ENCODE measurements around the gene OSBPL6. TPM values are rescaled to one million over a fixed set of nuclear protein-coding genes. Genes with fewer than 3 reads are reported as not detected.

The OSBPL6 gene
- total and polyA plus RNA-seq, 9 of the 15 experiments (the other 6 are each of a cell fraction or from before 2014, with no cell fraction given) = 3.4 to 12.7 (median 9.3) TPM

DNA sequence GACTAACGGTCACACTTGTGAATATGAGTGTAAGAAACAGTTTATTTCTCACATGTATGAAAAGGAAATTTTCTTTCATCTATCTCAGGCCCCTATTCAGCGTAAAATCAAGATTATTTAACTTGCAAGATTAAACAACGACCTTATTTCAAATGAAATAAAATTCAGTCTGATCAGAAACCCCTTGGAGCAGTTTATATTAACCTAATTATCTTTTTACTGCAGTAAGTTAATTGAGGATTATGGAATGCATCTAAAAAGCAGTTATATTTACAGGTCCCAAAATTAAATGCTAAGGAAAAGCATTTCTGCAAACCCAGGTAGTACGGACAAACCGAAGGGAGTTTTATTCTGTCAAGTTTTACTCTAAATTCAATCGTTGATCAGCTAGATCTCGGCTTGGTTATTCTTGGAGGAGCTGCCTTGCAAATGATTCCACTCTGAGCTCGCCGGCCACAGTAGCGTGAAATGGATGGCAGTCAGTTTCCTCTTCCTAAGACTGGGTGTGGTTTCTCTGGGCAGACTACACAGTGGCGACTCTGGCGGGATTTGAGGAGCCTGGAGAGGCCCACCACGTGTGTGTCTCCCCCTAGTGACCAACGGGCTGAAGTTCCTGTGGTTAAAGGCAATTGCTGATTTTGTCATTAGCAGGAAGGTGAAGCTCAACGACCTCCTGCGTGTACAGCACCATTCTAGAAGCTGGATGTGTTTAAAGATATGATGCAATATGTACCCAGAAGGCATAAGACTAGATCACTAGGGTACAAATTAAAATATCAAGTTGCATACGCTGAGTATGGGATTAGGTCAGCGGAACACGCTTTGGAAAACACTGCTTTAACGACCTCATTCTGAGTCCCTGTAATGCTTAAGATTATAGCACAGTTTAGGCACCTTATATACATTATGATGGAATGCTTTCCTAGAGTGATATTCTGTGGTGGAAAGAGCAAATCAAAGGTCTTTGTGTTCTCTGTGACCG lies 220.2 kb downstream of the OSBPL6 start (continued):
- TF ChIP-seq, protein P1, sequence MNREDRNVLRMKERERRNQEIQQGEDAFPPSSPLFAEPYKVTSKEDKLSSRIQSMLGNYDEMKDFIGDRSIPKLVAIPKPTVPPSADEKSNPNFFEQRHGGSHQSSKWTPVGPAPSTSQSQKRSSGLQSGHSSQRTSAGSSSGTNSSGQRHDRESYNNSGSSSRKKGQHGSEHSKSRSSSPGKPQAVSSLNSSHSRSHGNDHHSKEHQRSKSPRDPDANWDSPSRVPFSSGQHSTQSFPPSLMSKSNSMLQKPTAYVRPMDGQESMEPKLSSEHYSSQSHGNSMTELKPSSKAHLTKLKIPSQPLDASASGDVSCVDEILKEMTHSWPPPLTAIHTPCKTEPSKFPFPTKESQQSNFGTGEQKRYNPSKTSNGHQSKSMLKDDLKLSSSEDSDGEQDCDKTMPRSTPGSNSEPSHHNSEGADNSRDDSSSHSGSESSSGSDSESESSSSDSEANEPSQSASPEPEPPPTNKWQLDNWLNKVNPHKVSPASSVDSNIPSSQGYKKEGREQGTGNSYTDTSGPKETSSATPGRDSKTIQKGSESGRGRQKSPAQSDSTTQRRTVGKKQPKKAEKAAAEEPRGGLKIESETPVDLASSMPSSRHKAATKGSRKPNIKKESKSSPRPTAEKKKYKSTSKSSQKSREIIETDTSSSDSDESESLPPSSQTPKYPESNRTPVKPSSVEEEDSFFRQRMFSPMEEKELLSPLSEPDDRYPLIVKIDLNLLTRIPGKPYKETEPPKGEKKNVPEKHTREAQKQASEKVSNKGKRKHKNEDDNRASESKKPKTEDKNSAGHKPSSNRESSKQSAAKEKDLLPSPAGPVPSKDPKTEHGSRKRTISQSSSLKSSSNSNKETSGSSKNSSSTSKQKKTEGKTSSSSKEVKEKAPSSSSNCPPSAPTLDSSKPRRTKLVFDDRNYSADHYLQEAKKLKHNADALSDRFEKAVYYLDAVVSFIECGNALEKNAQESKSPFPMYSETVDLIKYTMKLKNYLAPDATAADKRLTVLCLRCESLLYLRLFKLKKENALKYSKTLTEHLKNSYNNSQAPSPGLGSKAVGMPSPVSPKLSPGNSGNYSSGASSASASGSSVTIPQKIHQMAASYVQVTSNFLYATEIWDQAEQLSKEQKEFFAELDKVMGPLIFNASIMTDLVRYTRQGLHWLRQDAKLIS (CRISPR knock-in tag; IDR thresholded peaks at IDR 0.05) = no peak; the same call in 1 of the 2 replicates
- TF ChIP-seq ZNF165 (CRISPR knock-in tag; IDR thresholded peaks at IDR 0.05; ENCODE audit: borderline replicate concordance) (no peak), SMAD2 (IDR thresholded peaks at IDR 0.05; ENCODE audit: low read depth, low read length) (no peak), ZBTB17 (CRISPR knock-in tag; IDR thresholded peaks at IDR 0.05) (peak; percentile 62; the same call in 1 of the 2 replicates), CCAR2 (IDR thresholded peaks at IDR 0.05; ENCODE audit: low read depth, low read length) (0 out of 2 replicates have a peak, but pooled peaks have one; percentile 73), TFAM (CRISPR knock-in tag; conservative IDR thresholded peaks at IDR 0.05) (no peak), ZBTB5 (IDR thresholded peaks at IDR 0.05) (no peak), XRCC5 (IDR thresholded peaks at IDR 0.05; ENCODE audit: low read depth, low read length) (peak; percentile 95), ZNF436 (CRISPR knock-in tag; IDR thresholded peaks at IDR 0.05) (no peak), RCOR1 (IDR thresholded peaks at IDR 0.05; ENCODE audit: borderline replicate concordance in 1 of 2, low read depth in 2 of 2, low read length in 2 of 2) (peak; percentile 71 to 92), PRPF4 (IDR thresholded peaks at IDR 0.05; ENCODE audit: insufficient read depth, low read depth, low read length, poor library complexity, severe bottlenecking) (no peak), MYNN (IDR thresholded peaks at IDR 0.05) (peak; percentile 79; the same call in 1 of the 2 replicates), MYNN (CRISPR knock-in tag; IDR thresholded peaks at IDR 0.05) (no peak), HNRNPL (IDR thresholded peaks at IDR 0.05; ENCODE audit: low read depth, low read length) (no peak), JUNB (CRISPR knock-in tag; conservative IDR thresholded peaks at IDR 0.05) (peak; percentile 59; the same call in 1 of the 2 replicates), ZFPM2 (CRISPR knock-in tag; IDR thresholded peaks at IDR 0.05) (no peak)
- TF ChIP-seq, protein P2, sequence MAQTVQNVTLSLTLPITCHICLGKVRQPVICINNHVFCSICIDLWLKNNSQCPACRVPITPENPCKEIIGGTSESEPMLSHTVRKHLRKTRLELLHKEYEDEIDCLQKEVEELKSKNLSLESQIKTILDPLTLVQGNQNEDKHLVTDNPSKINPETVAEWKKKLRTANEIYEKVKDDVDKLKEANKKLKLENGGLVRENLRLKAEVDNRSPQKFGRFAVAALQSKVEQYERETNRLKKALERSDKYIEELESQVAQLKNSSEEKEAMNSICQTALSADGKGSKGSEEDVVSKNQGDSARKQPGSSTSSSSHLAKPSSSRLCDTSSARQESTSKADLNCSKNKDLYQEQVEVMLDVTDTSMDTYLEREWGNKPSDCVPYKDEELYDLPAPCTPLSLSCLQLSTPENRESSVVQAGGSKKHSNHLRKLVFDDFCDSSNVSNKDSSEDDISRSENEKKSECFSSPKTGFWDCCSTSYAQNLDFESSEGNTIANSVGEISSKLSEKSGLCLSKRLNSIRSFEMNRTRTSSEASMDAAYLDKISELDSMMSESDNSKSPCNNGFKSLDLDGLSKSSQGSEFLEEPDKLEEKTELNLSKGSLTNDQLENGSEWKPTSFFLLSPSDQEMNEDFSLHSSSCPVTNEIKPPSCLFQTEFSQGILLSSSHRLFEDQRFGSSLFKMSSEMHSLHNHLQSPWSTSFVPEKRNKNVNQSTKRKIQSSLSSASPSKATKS (CRISPR knock-in tag; IDR thresholded peaks at IDR 0.05) = no peak
- TF ChIP-seq, protein P3, sequence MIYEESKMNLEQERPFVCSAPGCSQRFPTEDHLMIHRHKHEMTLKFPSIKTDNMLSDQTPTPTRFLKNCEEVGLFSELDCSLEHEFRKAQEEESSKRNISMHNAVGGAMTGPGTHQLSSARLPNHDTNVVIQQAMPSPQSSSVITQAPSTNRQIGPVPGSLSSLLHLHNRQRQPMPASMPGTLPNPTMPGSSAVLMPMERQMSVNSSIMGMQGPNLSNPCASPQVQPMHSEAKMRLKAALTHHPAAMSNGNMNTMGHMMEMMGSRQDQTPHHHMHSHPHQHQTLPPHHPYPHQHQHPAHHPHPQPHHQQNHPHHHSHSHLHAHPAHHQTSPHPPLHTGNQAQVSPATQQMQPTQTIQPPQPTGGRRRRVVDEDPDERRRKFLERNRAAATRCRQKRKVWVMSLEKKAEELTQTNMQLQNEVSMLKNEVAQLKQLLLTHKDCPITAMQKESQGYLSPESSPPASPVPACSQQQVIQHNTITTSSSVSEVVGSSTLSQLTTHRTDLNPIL (CRISPR knock-in tag; IDR thresholded peaks at IDR 0.05) = no peak
